Vagina (tissue), 2 donors: ENCODE data around the gene KAZN.

Source experiments
- POLR2AphosphoS5 ChIP-seq, 2 donors: sonication (generic); formaldehyde crosslinking; IDR thresholded peaks; one replicate each; pipeline ENCODE4 v1.9.0; 2017; ENCODE audit warnings: antibody characterized with exemption in 2 of 2, mild to moderate bottlenecking in 2 of 2, low read depth in 1 of 2; ENCODE audit not compliant: insufficient read depth in 1 of 2
- TF ChIP-seq, protein P1 (sequence below), 3 experiments: fragments of 450-650 bp in 2 of 3; fragments of 200-600 bp in 1 of 3; sonication (generic) in 1 of 3; IDR thresholded peaks; one replicate each; pipeline ENCODE4 v1.5.1; 2017 to 2019; ENCODE audit warnings: antibody characterized with exemption in 3 of 3, mild to moderate bottlenecking in 2 of 3, moderate library complexity in 2 of 3

DNA sequence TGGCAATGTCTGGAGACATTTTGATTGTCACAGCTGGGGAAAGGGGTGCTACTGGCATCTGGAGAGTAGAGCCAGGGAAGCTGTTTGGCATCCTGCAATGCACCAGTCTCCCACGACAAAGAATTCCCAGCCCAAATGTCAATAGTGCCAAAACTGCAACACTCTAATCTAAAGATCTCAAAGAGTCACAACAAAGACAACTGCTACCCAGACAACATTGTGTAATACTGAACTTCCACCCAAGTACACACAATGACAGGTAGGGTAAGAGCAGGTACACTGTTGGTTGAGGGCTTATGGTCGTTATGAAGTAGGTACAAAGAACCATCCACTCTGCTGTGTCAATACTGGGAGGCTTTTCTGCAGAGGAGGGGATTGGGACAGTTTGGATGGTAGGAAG, 546.8 kb downstream of the KAZN start:
- no peak for TF ChIP-seq POLR2AphosphoS5 (IDR thresholded peaks at IDR 0.05; ENCODE audit: insufficient read depth in 1 of 2, low read depth in 1 of 2)
- TF ChIP-seq, protein P1, sequence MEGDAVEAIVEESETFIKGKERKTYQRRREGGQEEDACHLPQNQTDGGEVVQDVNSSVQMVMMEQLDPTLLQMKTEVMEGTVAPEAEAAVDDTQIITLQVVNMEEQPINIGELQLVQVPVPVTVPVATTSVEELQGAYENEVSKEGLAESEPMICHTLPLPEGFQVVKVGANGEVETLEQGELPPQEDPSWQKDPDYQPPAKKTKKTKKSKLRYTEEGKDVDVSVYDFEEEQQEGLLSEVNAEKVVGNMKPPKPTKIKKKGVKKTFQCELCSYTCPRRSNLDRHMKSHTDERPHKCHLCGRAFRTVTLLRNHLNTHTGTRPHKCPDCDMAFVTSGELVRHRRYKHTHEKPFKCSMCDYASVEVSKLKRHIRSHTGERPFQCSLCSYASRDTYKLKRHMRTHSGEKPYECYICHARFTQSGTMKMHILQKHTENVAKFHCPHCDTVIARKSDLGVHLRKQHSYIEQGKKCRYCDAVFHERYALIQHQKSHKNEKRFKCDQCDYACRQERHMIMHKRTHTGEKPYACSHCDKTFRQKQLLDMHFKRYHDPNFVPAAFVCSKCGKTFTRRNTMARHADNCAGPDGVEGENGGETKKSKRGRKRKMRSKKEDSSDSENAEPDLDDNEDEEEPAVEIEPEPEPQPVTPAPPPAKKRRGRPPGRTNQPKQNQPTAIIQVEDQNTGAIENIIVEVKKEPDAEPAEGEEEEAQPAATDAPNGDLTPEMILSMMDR (IDR thresholded peaks at IDR 0.05): no peak
